Upper lobe of left lung (tissue), 6 donors: ENCODE results near the gene TMPRSS7. TPM values are rescaled to one million over a fixed set of nuclear protein-coding genes. Genes with fewer than 3 reads are reported as not detected.

Experiments used
- ATAC-seq, 2 donors: fragments of 200-7000 bp; cut with Tn5 transposase; one replicate each; pipeline ENCODE4 v1.9.1; 2022; ENCODE audit warnings: mild to moderate bottlenecking in 2 of 2, moderate library complexity in 2 of 2; ENCODE audit not compliant: low FRiP score in 2 of 2
- DNase-seq, 2 donors: peaks; one replicate each; pipeline ENCODE4 v3.0.0-alpha.2; 2019 to 2020
- H3K27ac ChIP-seq, 4 donors: fragments of 200-600 bp; sonication (generic); one replicate each; pipeline ENCODE4 v1.5.1; 2016 to 2019
- H3K27me3 ChIP-seq, 4 donors: fragments of 200-600 bp; sonication (generic); one replicate each; pipeline ENCODE4 v1.5.1; 2017 to 2019
- H3K36me3 ChIP-seq, 4 donors: fragments of 200-600 bp; sonication (generic); one replicate each; pipeline ENCODE4 v1.5.1; 2016 to 2019
- H3K4me1 ChIP-seq, 4 donors: fragments of 200-600 bp; sonication (generic); one replicate each; pipeline ENCODE4 v1.5.1; 2018 to 2019
- H3K4me3 ChIP-seq, 4 donors: fragments of 200-600 bp; sonication (generic); one replicate each; pipeline ENCODE4 v1.5.1; 2017 to 2019; ENCODE audit warnings: mild to moderate bottlenecking in 2 of 4, moderate library complexity in 1 of 4
- H3K9me3 ChIP-seq, 4 donors: fragments of 200-600 bp; sonication (generic); one replicate each; pipeline ENCODE4 v1.5.1; 2018 to 2019
- CTCF ChIP-seq, 6 experiments: fragments of 450-650 bp in 4 of 6; fragments of 200-600 bp in 2 of 6; sonication (generic) in 2 of 6; IDR thresholded peaks; one replicate each; pipeline ENCODE4 v1.5.1; 2016 to 2019; ENCODE audit warnings: antibody characterized with exemption in 6 of 6
- EP300 ChIP-seq, 4 donors: sonication (generic); formaldehyde crosslinking; IDR thresholded peaks; one replicate each; pipeline ENCODE4 v1.5.1; 2017; ENCODE audit warnings: antibody characterized with exemption in 4 of 4, control low read depth in 2 of 4
- POLR2A ChIP-seq, 4 donors: fragments of 450-650 bp; IDR thresholded peaks; one replicate each; pipeline ENCODE4 v1.5.1; 2016 to 2017; ENCODE audit warnings: antibody characterized with exemption in 4 of 4, mild to moderate bottlenecking in 2 of 4
- POLR2AphosphoS5 ChIP-seq, 2 donors: sonication (generic); formaldehyde crosslinking; IDR thresholded peaks; one replicate each; pipeline ENCODE4 v1.5.1; 2017; ENCODE audit warnings: antibody characterized with exemption in 2 of 2
- WGBS, 2 donors: methylation state at CpG; one replicate each; pipeline ENCODE4 v1.1.5; 2017 to 2018; 5-methylcytosine and 5-hydroxymethylcytosine counted together
- total RNA-seq, 6 donors: library from RNA; depleted of rRNA in 4 of 6; stranded (reverse); fragments of >200 nt in 4 of 6; gene quantifications; one replicate each; pipeline versions ENCODE4 v1.1.0 to v1.2.1, GENCODE V29; 2016 to 2021
- donor health status: DM: no; HTN: no; CAD: no; lungs with moderate emphysema.
- donor health status: DM: no; HTN: yes; CAD: no; lungs with severe emphysema.

The TMPRSS7 gene
- total RNA-seq, 6 donors from 2014 or later: 0.15 to 0.39 (median 0.29) TPM; not detected in 3

DNA sequence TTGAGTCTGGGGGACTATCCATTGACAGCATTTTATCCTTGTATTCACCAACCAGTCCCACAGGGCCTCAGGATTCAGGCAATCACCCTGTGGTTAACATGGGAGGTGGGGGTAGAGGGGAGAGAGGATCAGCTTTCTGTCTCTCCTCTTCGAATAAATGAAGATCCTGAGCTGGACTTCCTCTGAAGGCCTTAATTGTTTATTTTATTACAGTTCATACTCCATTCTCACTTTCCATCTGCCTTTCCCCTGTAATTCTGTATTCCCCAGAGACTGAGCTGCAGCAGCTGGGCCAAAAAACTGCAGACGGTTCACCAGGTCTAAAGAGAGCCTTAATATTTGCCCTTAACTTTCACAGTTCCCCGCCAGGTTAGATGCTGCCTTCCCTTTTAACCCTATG lies 23.9 kb upstream of the TMPRSS7 start:
- Histone ChIP-seq H3K27ac (no peak overlapping the region), H3K36me3 (no peaks in the 10 kb centered on the region), H3K4me3 (no peak overlapping the region), H3K9me3 (no peaks in the 10 kb centered on the region), H3K27me3 (no peaks in the 10 kb centered on the region), H3K4me1 (peaks cover 0 to 15% (median 7%) of the 10 kb centered on the region in 4 donors)
- DNase-seq (no peak), ATAC-seq (no peak)
- 76 to 84% methylated on average over 3 of the region's 3 CpGs for whole genome bisulfite sequencing, 2 donors
- TF ChIP-seq POLR2A (IDR thresholded peaks at IDR 0.05): no peak
- TF ChIP-seq POLR2AphosphoS5 (IDR thresholded peaks at IDR 0.05): no peak
- no peak for TF ChIP-seq CTCF (IDR thresholded peaks at IDR 0.05)
- TF ChIP-seq EP300 (IDR thresholded peaks at IDR 0.05): no peak

DNA sequence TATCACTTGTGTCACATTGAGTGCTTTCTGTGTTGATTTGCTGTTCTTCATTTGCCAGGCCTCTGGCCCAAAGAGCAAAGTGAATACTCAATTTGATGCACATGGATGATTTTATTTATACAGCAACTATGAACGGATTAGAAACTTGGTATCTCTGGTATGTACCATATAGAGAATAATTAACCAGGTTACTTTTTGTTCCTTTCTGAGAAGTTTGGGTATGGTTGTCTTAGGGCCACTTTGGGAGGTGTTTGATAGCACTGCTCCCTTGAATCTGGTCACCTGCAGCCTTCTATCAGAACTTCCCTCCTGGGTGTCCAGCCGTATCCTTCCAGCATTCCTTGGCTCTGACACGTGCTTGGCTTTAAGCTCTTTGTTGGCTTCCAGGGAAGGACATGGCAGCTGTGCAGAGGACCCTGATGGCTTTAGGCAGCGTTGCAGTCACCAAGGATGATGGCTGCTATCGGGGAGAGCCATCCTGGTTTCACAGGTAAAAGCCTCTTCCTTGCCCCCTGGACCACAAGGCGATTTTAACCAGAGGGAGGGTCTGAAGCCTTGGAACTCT lies 23.1 kb upstream of the TMPRSS7 start:
- TF ChIP-seq POLR2AphosphoS5 (IDR thresholded peaks at IDR 0.05) (no peak), CTCF (IDR thresholded peaks at IDR 0.05) (no peak)
- Histone ChIP-seq H3K4me3 (no peak overlapping the region), H3K36me3 (no peaks in the 10 kb centered on the region), H3K27me3 (no peaks in the 10 kb centered on the region), H3K4me1 (peaks cover 0 to 15% (median 7%) of the 10 kb centered on the region in 4 donors), H3K27ac (no peak overlapping the region), H3K9me3 (no peaks in the 10 kb centered on the region)
- no peak for DNase-seq
- ATAC-seq: no peak
- 78 to 88% methylated on average over 6 of the region's 6 CpGs for WGBS, 2 donors

GRCh38 chr3:112012205-112012992 lies 22.1 kb upstream of the TMPRSS7 start:
- Histone ChIP-seq H3K4me3 (no peak overlapping the region), H3K9me3 (no peaks in the 10 kb centered on the region), H3K4me1 (peaks cover 0 to 15% (median 7%) of the 10 kb centered on the region in 4 donors), H3K36me3 (no peaks in the 10 kb centered on the region), H3K27me3 (no peaks in the 10 kb centered on the region), H3K27ac (no peak overlapping the region)
- DNase-seq (no peak), ATAC-seq (no peak)
- no peak for TF ChIP-seq CTCF (IDR thresholded peaks at IDR 0.05)
- TF ChIP-seq EP300 (IDR thresholded peaks at IDR 0.05): no peak
- no peak for TF ChIP-seq POLR2A (IDR thresholded peaks at IDR 0.05)
- no peak for TF ChIP-seq POLR2AphosphoS5 (IDR thresholded peaks at IDR 0.05)
- WGBS, 2 donors: 50 to 51% methylated on average over 6 of the region's 6 CpGs

- Histone ChIP-seq H3K4me3 (no peak overlapping the region), H3K27me3 (no peaks in the 10 kb centered on the region), H3K9me3 (no peaks in the 10 kb centered on the region), H3K27ac (no peak overlapping the region), H3K4me1 (peaks cover 0 to 15% (median 7%) of the 10 kb centered on the region in 4 donors), H3K36me3 (no peaks in the 10 kb centered on the region)
- peak; percentile 71 to 88 for ATAC-seq
- peak in 1 of 2 donors; percentile 53 for DNase-seq
- TF ChIP-seq CTCF (IDR thresholded peaks at IDR 0.05): peak; percentile 18 to 62 (median 49)
- TF ChIP-seq POLR2A (IDR thresholded peaks at IDR 0.05): no peak
- 40 to 48% methylated on average over 19 of the region's 19 CpGs for WGBS, 2 donors
Observed at GRCh38 chr3:112013058-112013783, 21.3 kb upstream of the TMPRSS7 start.
